Pancreas (tissue), 10 donors: ENCODE measurements around the gene PPP1R15A. TPM values are rescaled to one million over a fixed set of nuclear protein-coding genes. Genes with fewer than 3 reads are reported as not detected.
"Not testable (repeated sequence)": the region's sequence is repeated elsewhere in the genome, so short reads cannot be mapped to it uniquely, and the experiment has no call there.

Source experiments
- ATAC-seq, 4 donors: fragments of 200-7000 bp; cut with Tn5 transposase; one replicate each; pipeline versions ENCODE4 v1.8.0 to v1.9.1; 2020; ENCODE audit warnings: mild to moderate bottlenecking in 4 of 4, moderate library complexity in 4 of 4
- DNase-seq, 6 donors: peaks; one replicate each; pipeline ENCODE4 v3.0.0-alpha.2; 2020
- FAIRE-seq: peaks from 2 replicates; lab custom pipeline; 2012; peaks lifted over from hg19 to GRCh38; lab: Jason Lieb, UNC
- H3K27ac ChIP-seq, 4 donors: fragments of 200-600 bp; sonication (generic); 1 replicate in 3 of 4; 2 replicates in 1 of 4; pipeline versions ENCODE4 v1.5.0 to v1.8.0; 2020
- H3K27me3 ChIP-seq, 4 donors: fragments of 200-600 bp; one replicate each; pipeline ENCODE4 v1.8.0; 2021
- H3K36me3 ChIP-seq, 3 donors: fragments of 200-600 bp; sonication (generic) in 1 of 3; one replicate each; pipeline versions ENCODE4 v1.5.0 to v1.8.0; 2020 to 2021
- H3K4me1 ChIP-seq, 3 donors: fragments of 200-600 bp; one replicate each; pipeline ENCODE4 v1.8.0; 2021
- H3K4me3 ChIP-seq, 4 donors: fragments of 200-600 bp; sonication (generic) in 2 of 4; one replicate each; pipeline versions ENCODE4 v1.5.0 to v1.8.0; 2020 to 2021
- H3K9me3 ChIP-seq, 4 donors: fragments of 200-600 bp; one replicate each; pipeline ENCODE4 v1.8.0; 2021
- WGBS, 2 donors: extraction: QIAGEN DNeasy Blood & Tissue Kit; methylation state at CpG; one replicate each; pipeline ENCODE4 v1.1.7; 2013; 5-methylcytosine and 5-hydroxymethylcytosine counted together
- intact Hi-C, 3 donors: fragments of 100-400 bp; cut with DNase I; formaldehyde crosslinking; loops; one replicate each; pipeline versions ENCODE4 v1.11.1 to v1.14.2; 2022
- polyA plus RNA-seq, 2 donors: library from polyadenylated mRNA; stranded (reverse); fragments of 200-250 nt; gene quantifications; one replicate each; pipeline ENCODE4 v1.2.3, GENCODE V29; 2013
- total RNA-seq, 6 donors: library from RNA; stranded (reverse); fragmentation: NEBNext Ultra II Directional in 4 of 6; extraction: Animal tissue kit (Norgen Biotek cat#: 25700) in 4 of 6; gene quantifications; one replicate each; pipeline versions ENCODE4 v1.2.1 to v1.2.4, GENCODE V29; 2021 to 2023
- TF ChIP-seq, protein P1 (sequence below), 4 donors: fragments of 200-600 bp; sonication (generic) in 3 of 4; IDR thresholded peaks; one replicate each; pipeline versions ENCODE4 v1.5.0 to v1.8.0; 2021; ENCODE audit warnings: antibody characterized with exemption in 4 of 4
- donor health status: healthy with polysubstance abuse.
- donor health status: DM: no; HTN: no; CAD: no; lungs with moderate emphysema.
- donor health status: DM: no; HTN: no; CAD: no.
- donor health status: control.
- donor health status: control.
- donor health status: Bipolar disorder and iron deficiency.
- donor health status: DM: yes; HTN: yes; CAD: no.
- donor health status: DM: no; HTN: no; CAD: no.
- donor health status: DM: no; HTN: no; CAD: no.
- donor health status: DM: yes; HTN: yes; CAD: no.

Gene PPP1R15A
- total and polyA plus RNA-seq, 8 donors = 8.1 to 53.2 (median 13.9) TPM

DNA sequence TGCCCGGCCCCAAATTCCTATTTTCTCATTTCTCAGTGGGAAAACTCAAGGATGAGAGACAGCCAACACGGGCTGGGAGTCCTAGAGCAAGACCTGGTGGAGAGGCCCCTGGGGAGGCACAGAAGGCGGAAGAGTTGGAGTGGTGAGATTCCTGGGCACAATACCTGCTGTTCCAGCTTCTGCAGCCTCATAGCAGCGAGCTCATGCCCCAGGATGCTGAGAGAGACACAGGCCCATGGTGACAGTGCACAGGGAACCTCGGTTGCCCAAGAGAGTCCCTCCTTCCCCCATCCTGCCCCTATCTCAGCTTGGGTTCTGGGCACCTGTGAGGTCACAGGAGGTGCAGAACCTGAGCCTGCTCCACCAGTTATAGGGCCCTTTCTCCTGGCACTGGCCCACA lies 25.0 kb downstream of the PPP1R15A start:
- WGBS, 2 donors = 75 to 90% methylated on average over 5 of the region's 5 CpGs
- no peak overlapping the region for H3K27ac ChIP-seq
- FAIRE-seq = no peak
- no peak overlapping the region for H3K4me3 ChIP-seq
- no peaks in the 10 kb centered on the region for H3K27me3 ChIP-seq
- no peaks in the 10 kb centered on the region for H3K36me3 ChIP-seq
- DNase-seq = no peak
- no peak for ATAC-seq
- H3K4me1 ChIP-seq = peaks cover 0 to 10% (median 9%) of the 10 kb centered on the region in 3 donors
- TF ChIP-seq, protein P1, sequence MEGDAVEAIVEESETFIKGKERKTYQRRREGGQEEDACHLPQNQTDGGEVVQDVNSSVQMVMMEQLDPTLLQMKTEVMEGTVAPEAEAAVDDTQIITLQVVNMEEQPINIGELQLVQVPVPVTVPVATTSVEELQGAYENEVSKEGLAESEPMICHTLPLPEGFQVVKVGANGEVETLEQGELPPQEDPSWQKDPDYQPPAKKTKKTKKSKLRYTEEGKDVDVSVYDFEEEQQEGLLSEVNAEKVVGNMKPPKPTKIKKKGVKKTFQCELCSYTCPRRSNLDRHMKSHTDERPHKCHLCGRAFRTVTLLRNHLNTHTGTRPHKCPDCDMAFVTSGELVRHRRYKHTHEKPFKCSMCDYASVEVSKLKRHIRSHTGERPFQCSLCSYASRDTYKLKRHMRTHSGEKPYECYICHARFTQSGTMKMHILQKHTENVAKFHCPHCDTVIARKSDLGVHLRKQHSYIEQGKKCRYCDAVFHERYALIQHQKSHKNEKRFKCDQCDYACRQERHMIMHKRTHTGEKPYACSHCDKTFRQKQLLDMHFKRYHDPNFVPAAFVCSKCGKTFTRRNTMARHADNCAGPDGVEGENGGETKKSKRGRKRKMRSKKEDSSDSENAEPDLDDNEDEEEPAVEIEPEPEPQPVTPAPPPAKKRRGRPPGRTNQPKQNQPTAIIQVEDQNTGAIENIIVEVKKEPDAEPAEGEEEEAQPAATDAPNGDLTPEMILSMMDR (IDR thresholded peaks at IDR 0.05) = no peak
- intact Hi-C loops = no loop called here
- no peaks in the 10 kb centered on the region for H3K9me3 ChIP-seq

DNA sequence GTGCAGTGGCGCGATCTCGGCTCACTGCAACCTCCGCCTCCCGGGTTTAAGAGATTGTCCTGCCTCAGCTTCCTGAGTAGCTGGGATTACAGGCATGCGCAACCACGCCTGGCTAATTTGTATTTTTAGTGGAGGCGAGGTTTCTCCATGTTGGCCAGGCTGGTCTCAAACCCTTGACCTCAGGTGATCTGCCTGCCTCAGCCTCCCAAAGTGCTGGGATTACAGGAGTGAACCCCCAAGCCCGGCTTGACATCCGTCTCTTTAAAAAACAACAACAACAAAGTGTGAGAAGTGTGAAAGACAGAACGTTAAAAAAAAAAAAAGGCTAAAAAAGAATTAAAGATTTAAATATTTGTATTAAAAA lies 27.1 kb downstream of the PPP1R15A start:
- H3K27me3 ChIP-seq, H3K9me3 ChIP-seq, H3K36me3 ChIP-seq, H3K4me1 ChIP-seq, FAIRE-seq, ATAC-seq, intact Hi-C loops, DNase-seq: not testable (repeated sequence)
- H3K27ac ChIP-seq = peak overlapping the region; percentile 9 to 89 (median 74)
- peak overlapping the region in 3 of 4 donors; percentile 47 to 84 (median 60) for H3K4me3 ChIP-seq
- 83 to 85% methylated on average over 11 of the region's 11 CpGs for WGBS, 2 donors

DNA sequence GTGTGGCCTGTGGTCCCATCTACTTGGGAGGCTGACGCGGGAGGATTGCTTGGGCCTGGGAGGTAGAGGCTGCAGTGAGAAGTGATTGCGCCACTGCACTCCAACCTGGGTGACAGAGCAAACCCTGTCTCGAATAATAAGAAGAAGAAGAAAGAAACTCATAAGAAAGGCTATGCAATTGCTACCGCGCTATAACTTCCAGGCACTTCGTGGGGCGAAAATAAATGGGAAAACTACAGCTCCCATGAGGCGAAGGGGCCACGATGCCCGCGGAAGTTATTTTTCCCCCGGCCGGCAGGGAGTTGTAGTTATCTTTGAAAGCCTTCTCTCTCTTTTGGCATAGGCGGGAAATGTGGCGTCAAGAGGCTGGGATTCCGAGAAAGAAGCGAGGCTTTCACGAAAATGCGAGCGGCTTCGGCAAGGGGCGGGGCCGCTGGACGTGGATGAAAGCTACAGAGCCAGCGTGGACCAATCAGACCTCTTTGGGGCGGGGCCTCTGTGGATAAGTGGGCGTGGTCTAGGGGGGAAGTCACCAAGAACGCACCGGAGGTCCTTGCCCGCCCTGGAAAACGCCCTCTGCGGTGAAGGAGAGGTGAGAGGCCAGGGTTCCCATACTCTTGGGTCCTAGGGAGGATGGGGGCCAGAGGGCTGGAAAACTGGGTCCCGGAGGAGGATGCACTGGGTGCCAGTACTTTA lies 27.7 kb downstream of the PPP1R15A start, which contains the start of gene NUCB1:
TSS of gene NUCB1 (plus strand) at position 532 of the 696 bp plus-strand sequence. CDS start 485 bp downstream, outside the sequence.
- Histone ChIP-seq H3K4me3 (peak within 1 kb of the TSS; percentile 47 to 92 (median 72)), H3K9me3 (no peaks in the 10 kb centered on the region), H3K4me1 (peaks cover 0 to 10% (median 9%) of the 10 kb centered on the region in 3 donors), H3K27me3 (no peaks in the 10 kb centered on the region), H3K36me3 (peaks cover 0 to 3% (median 0%) of the 10 kb centered on the region in 3 donors), H3K27ac (peak within 1 kb of the TSS; percentile 36 to 89 (median 74))
- DNase-seq (peak; percentile 98 to 99 (median 99)), FAIRE-seq (peak; percentile 95), ATAC-seq (peak; percentile 97 to 99 (median 98))
- intact Hi-C loops = no loop called here
- TF ChIP-seq, protein P1 (IDR thresholded peaks at IDR 0.05) = peak in 2 of 4 donors; percentile 9 to 16
- WGBS, 2 donors = 7% methylated on average over 34 of the region's 34 CpGs

DNA sequence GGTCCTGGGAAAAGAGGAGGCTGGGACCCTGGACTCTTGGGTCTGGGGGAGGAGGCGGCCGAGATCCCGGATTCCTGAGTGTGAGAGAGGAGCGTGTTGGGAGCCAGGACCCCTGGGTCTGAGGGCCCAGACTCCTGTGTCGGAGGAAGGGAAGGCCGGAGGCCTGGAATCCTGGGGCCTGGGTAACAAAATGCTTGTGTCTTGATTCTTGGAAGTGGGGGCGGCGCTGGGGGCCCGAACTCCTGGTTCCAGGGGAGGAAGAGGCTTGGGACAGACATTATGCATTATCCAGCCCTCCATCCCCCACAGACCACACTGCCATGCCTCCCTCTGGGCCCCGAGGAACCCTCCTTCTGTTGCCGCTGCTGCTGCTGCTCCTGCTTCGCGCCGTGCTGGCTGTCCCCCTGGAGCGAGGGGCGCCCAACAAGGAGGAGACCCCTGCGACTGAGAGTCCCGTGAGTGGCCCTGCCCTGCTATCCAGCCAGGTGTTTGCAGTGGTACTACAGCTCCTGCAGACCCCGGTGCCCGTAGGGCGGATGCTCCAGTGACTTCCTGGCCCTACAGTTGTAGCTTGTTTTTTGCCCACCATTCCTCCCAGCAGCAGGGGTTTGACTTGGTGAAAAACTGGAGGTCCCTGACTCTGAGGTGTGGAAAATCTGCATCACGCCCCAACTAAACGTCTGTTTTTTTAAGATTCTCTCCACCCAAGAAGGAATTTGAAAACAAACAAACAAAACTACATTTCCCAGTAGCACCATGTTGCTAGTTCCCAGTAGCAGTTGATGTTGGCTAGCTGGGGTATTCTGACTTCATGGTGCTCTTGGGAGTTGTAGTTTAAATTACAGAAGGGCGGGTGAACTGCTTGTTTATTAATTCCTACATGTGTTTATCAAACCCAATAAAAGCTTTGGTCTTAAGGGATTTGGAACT lies 28.5 kb downstream of the PPP1R15A start:
- ATAC-seq = peak; percentile 28 to 48 (median 42)

DNA sequence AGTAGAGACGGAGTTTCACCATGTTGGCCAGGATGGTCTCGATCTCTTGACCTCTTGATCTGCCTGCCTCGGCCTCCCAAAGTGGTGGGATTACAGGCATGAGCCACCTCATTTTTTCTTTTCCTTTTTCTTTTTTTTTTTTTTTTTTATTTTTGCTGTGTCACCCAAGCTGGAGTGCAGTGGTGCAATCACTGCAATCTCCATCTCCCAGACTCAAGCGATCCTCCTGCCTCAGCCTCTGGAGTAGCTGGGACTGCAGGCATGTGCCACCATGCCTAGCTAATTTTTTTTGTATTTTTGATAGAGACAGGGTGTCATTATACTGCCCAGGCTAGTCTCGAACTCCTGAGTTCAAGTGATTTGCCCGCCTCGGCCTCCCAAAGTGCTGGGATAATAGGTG lies 30.1 kb downstream of the PPP1R15A start:
- ATAC-seq, H3K9me3 ChIP-seq, H3K27ac ChIP-seq, H3K4me3 ChIP-seq, H3K36me3 ChIP-seq, H3K27me3 ChIP-seq, FAIRE-seq, H3K4me1 ChIP-seq, DNase-seq, intact Hi-C loops: not testable (repeated sequence)
- WGBS, 2 donors = 91 to 98% methylated on average over 7 of the region's 7 CpGs

More for the DNA sequence above, 28.5 kb downstream of the PPP1R15A start:
- H3K4me3 ChIP-seq = peak overlapping the region; percentile 47 to 92 (median 72)
- H3K27ac ChIP-seq = peak overlapping the region; percentile 36 to 89 (median 62)
- peaks cover 0 to 10% (median 9%) of the 10 kb centered on the region in 3 donors for H3K4me1 ChIP-seq
- FAIRE-seq (no peak), DNase-seq (peak in 2 of 6 donors; percentile 34 to 79)
- H3K9me3 ChIP-seq = no peaks in the 10 kb centered on the region
- TF ChIP-seq, protein P1 (IDR thresholded peaks at IDR 0.05) = no peak
- intact Hi-C loops = no loop called here
- H3K27me3 ChIP-seq = no peaks in the 10 kb centered on the region
- 9 to 10% methylated on average over 24 of the region's 24 CpGs for WGBS, 2 donors
- peaks cover 0 to 10% (median 0%) of the 10 kb centered on the region in 3 donors for H3K36me3 ChIP-seq

DNA sequence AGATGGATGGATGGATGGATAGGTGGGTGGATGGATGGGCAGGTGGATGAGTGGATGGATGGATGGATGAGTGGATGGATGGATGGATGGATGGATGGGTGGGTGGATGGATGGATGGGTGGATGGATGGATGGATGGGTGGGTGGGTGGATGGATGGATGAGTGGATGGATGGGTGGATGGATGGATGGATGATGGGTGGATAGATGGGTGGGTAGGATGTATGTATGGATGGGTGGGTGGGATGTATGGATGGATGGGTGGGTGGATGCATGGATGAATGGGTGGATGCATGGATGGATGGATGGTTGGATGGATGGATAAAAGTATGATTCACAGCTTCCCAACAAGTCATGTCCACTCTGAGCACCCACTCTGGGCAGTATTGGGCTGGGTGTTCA lies 31.6 kb downstream of the PPP1R15A start:
- intact Hi-C loops, FAIRE-seq: not testable (repeated sequence)

More for the DNA sequence above, 31.6 kb downstream of the PPP1R15A start:
- H3K4me3 ChIP-seq, H3K27me3 ChIP-seq, H3K27ac ChIP-seq, ATAC-seq, DNase-seq, H3K4me1 ChIP-seq, H3K9me3 ChIP-seq, H3K36me3 ChIP-seq: not testable (repeated sequence)
